ENCODE data around the gene DGKA. TPM values are rescaled to one million over a fixed set of nuclear protein-coding genes. Genes with fewer than 3 reads are reported as not detected.

The DGKA gene
- total and polyA plus RNA-seq, 4 donors: 41.4 to 86.5 (median 79.8) TPM

Other genes with a start within 250 kb of the DGKA start
- gene ITGA7, start 223.3 kb upstream of the DGKA start, total RNA-seq: 100 to 1,000 TPM; 463 to 747 TPM
- gene ITGA7, start 223.3 kb upstream of the DGKA start, polyA plus RNA-seq: 100 to 1,000 TPM in 1 of 2 donors, 10 to 100 TPM in 1; 76.1 to 633 TPM
- gene BLOC1S1, start 215.1 kb upstream of the DGKA start, total RNA-seq: 100 to 1,000 TPM in 1 of 2 donors, 10 to 100 TPM in 1; 87.3 to 115 TPM
- gene BLOC1S1, start 215.1 kb upstream of the DGKA start, polyA plus RNA-seq: 100 to 1,000 TPM; 248 to 351 TPM
- 10 to 100 TPM; 21.9 to 51.1 TPM for gene RDH5, start 210.8 kb upstream of the DGKA start, total RNA-seq
- 10 to 100 TPM; 16.7 to 49.4 TPM for gene RDH5, start 210.8 kb upstream of the DGKA start, polyA plus RNA-seq
- 1,000 to 10,000 TPM; 1,107 to 1,135 TPM for gene CD63, start 202.2 kb upstream of the DGKA start, total RNA-seq
- gene CD63, start 202.2 kb upstream of the DGKA start, polyA plus RNA-seq: 1,000 to 10,000 TPM; 1,323 to 1,532 TPM
- 1 to 10 TPM; 6.6 to 9.4 TPM for gene GDF11, start 188.0 kb upstream of the DGKA start, total RNA-seq
- 1 to 10 TPM; 3.0 to 4.2 TPM for gene GDF11, start 188.0 kb upstream of the DGKA start, polyA plus RNA-seq
- 10 to 100 TPM; 48.3 to 51.8 TPM for gene SARNP, start 113.4 kb upstream of the DGKA start, total RNA-seq
- 100 to 1,000 TPM in 1 of 2 donors, 10 to 100 TPM in 1; 88.9 to 123 TPM for gene SARNP, start 113.4 kb upstream of the DGKA start, polyA plus RNA-seq
- 10 to 100 TPM; 23.6 to 34.6 TPM for gene ORMDL2, start 113.1 kb upstream of the DGKA start, total RNA-seq
- 10 to 100 TPM; 32.5 to 37.4 TPM for gene ORMDL2, start 113.1 kb upstream of the DGKA start, polyA plus RNA-seq
- gene DNAJC14, start 101.6 kb upstream of the DGKA start, total RNA-seq: 10 to 100 TPM; 22.6 to 24.6 TPM
- gene DNAJC14, start 101.6 kb upstream of the DGKA start, polyA plus RNA-seq: 10 to 100 TPM; 11.9 to 12.3 TPM
- 100 to 1,000 TPM in 1 of 2 donors, 10 to 100 TPM in 1; 26.4 to 144 TPM for gene MMP19, start 88.2 kb upstream of the DGKA start, total RNA-seq
- 10 to 100 TPM in 1 of 2 donors, 1 to 10 TPM in 1; 8.9 to 94.4 TPM for gene MMP19, start 88.2 kb upstream of the DGKA start, polyA plus RNA-seq
- gene PYM1, start 3.3 kb upstream of the DGKA start, total RNA-seq: 10 to 100 TPM; 21.9 to 23.5 TPM
- 10 to 100 TPM; 28.9 to 40.2 TPM for gene PYM1, start 3.3 kb upstream of the DGKA start, polyA plus RNA-seq
- gene PMEL, start 34.9 kb downstream of the DGKA start, total RNA-seq: 1 to 10 TPM in 1 of 2 donors, under 1 TPM in 1; 0.93 to 2.0 TPM
- gene PMEL, start 34.9 kb downstream of the DGKA start, polyA plus RNA-seq: 1 to 10 TPM in 1 of 2 donors, under 1 TPM in 1; 0.64 to 2.9 TPM
- gene CDK2, start 35.7 kb downstream of the DGKA start, total RNA-seq: 10 to 100 TPM; 29.8 to 35.5 TPM
- gene CDK2, start 35.7 kb downstream of the DGKA start, polyA plus RNA-seq: 10 to 100 TPM; 27.9 to 36.5 TPM
- gene RAB5B, start 42.9 kb downstream of the DGKA start, total RNA-seq: 100 to 1,000 TPM; 115 to 126 TPM
- gene RAB5B, start 42.9 kb downstream of the DGKA start, polyA plus RNA-seq: 10 to 100 TPM; 58.4 to 86.2 TPM
- gene SUOX, start 66.1 kb downstream of the DGKA start, total RNA-seq: 10 to 100 TPM; 17.7 to 18.3 TPM
- 10 to 100 TPM in 1 of 2 donors, 1 to 10 TPM in 1; 6.4 to 17.6 TPM for gene SUOX, start 66.1 kb downstream of the DGKA start, polyA plus RNA-seq
- gene IKZF4, start 89.9 kb downstream of the DGKA start, total RNA-seq: 10 to 100 TPM in 1 of 2 donors, 1 to 10 TPM in 1; 9.8 to 12.2 TPM
- gene IKZF4, start 89.9 kb downstream of the DGKA start, polyA plus RNA-seq: 1 to 10 TPM; 1.8 to 5.3 TPM
- 10 to 100 TPM; 40.5 to 69.1 TPM for gene RPS26, start 110.8 kb downstream of the DGKA start, total RNA-seq
- 1,000 to 10,000 TPM in 1 of 2 donors, 100 to 1,000 TPM in 1; 973 to 1,454 TPM for gene RPS26, start 110.8 kb downstream of the DGKA start, polyA plus RNA-seq
- gene ERBB3, start 149.0 kb downstream of the DGKA start, total RNA-seq: 1 to 10 TPM; 3.2 to 5.1 TPM
- gene ERBB3, start 149.0 kb downstream of the DGKA start, polyA plus RNA-seq: 1 to 10 TPM in 1 of 2 donors, under 1 TPM in 1; 0.23 to 9.6 TPM
- 10 to 100 TPM; 59.9 to 63.5 TPM for gene PA2G4, start 173.4 kb downstream of the DGKA start, total RNA-seq
- 10 to 100 TPM; 79.6 to 80.8 TPM for gene PA2G4, start 173.4 kb downstream of the DGKA start, polyA plus RNA-seq
- 1,000 to 10,000 TPM; 2,225 to 2,370 TPM for gene RPL41, start 185.5 kb downstream of the DGKA start, total RNA-seq
- gene RPL41, start 185.5 kb downstream of the DGKA start, polyA plus RNA-seq: 1,000 to 10,000 TPM; 5,850 to 7,278 TPM
- 1 to 10 TPM; 8.9 to 9.6 TPM for gene ZC3H10, start 187.1 kb downstream of the DGKA start, total RNA-seq
- gene ZC3H10, start 187.1 kb downstream of the DGKA start, polyA plus RNA-seq: 1 to 10 TPM; 1.8 to 3.1 TPM
- gene ESYT1, start 197.1 kb downstream of the DGKA start, total RNA-seq: 100 to 1,000 TPM; 103 to 106 TPM
- 10 to 100 TPM; 27.0 to 54.6 TPM for gene ESYT1, start 197.1 kb downstream of the DGKA start, polyA plus RNA-seq
- gene MYL6B, start 221.4 kb downstream of the DGKA start, total RNA-seq: 10 to 100 TPM; 30.2 to 34.2 TPM
- gene MYL6B, start 221.4 kb downstream of the DGKA start, polyA plus RNA-seq: 100 to 1,000 TPM in 1 of 2 donors, 10 to 100 TPM in 1; 66.6 to 101 TPM
- gene MYL6, start 227.2 kb downstream of the DGKA start, total RNA-seq: 1,000 to 10,000 TPM; 1,811 to 3,292 TPM
- gene MYL6, start 227.2 kb downstream of the DGKA start, polyA plus RNA-seq: 1,000 to 10,000 TPM; 5,914 to 7,311 TPM

Measured in aorta (tissue), 4 donors.